ENCODE measurements around the gene EML1. TPM values are rescaled to one million over a fixed set of nuclear protein-coding genes. Genes with fewer than 3 reads are reported as not detected.

The EML1 gene
- total and polyA plus RNA-seq, 8 donors: 5.8 to 66.5 (median 34.8) TPM

DNA sequence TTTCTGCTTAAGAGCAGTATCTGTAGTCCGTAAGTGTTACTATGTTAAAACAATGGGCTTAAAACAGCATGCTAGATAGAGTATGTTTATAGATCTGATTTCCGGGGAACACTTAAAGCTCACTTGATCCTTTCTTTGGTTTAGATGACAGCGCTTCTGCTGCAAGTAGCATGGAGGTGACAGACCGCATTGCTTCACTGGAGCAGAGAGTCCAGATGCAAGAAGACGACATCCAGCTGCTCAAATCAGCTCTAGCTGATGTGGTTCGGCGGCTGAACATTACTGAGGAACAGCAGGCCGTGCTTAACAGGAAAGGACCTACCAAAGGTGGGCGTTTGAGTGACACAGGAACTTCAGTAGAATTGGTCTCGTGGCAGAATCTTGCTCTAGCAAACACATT is 57.5 kb downstream of the EML1 start:
- H3K9me3 ChIP-seq: peaks cover 0 to 15% (median 4%) of the 10 kb centered on the region in 4 donors
- H3K27me3 ChIP-seq: no peaks in the 10 kb centered on the region
- no peak overlapping the region for H3K4me3 ChIP-seq
- 79 to 90% (median 82%) methylated on average over 10 of the region's 10 CpGs for WGBS, 5 donors
- TF ChIP-seq POLR2A (IDR thresholded peaks at IDR 0.05): no peak
- peak in 1 of 3 donors; percentile 34 for TF ChIP-seq POLR2AphosphoS5 (IDR thresholded peaks at IDR 0.05)
- peak in 1 of 2 donors; percentile 46 for DNase-seq
- peaks cover 0 to 19% (median 0%) of the 10 kb centered on the region in 4 donors for H3K4me1 ChIP-seq
- peaks cover 0 to 17% (median 0%) of the 10 kb centered on the region in 4 donors for H3K36me3 ChIP-seq
- H3K27ac ChIP-seq: no peak overlapping the region
- intact Hi-C loops (cut with DNase I; ENCODE audit: low total_unique reads): no loop called here

- no peak for DNase-seq
- intact Hi-C loops (cut with DNase I; ENCODE audit: low total_unique reads): no loop called here
- H3K27me3 ChIP-seq: no peaks in the 10 kb centered on the region
- no peaks in the 10 kb centered on the region for H3K9me3 ChIP-seq
- H3K27ac ChIP-seq: no peak overlapping the region
- H3K36me3 ChIP-seq: peaks cover 0 to 17% (median 0%) of the 10 kb centered on the region in 4 donors
- H3K4me1 ChIP-seq: peaks cover 0 to 19% (median 0%) of the 10 kb centered on the region in 4 donors
- TF ChIP-seq, protein P1, sequence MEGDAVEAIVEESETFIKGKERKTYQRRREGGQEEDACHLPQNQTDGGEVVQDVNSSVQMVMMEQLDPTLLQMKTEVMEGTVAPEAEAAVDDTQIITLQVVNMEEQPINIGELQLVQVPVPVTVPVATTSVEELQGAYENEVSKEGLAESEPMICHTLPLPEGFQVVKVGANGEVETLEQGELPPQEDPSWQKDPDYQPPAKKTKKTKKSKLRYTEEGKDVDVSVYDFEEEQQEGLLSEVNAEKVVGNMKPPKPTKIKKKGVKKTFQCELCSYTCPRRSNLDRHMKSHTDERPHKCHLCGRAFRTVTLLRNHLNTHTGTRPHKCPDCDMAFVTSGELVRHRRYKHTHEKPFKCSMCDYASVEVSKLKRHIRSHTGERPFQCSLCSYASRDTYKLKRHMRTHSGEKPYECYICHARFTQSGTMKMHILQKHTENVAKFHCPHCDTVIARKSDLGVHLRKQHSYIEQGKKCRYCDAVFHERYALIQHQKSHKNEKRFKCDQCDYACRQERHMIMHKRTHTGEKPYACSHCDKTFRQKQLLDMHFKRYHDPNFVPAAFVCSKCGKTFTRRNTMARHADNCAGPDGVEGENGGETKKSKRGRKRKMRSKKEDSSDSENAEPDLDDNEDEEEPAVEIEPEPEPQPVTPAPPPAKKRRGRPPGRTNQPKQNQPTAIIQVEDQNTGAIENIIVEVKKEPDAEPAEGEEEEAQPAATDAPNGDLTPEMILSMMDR (IDR thresholded peaks at IDR 0.05): no peak
- TF ChIP-seq EP300 (IDR thresholded peaks at IDR 0.05) (no peak), POLR2AphosphoS5 (IDR thresholded peaks at IDR 0.05) (no peak), POLR2A (IDR thresholded peaks at IDR 0.05) (no peak)
- no peak overlapping the region for H3K4me3 ChIP-seq
- WGBS, 5 donors: 58 to 70% (median 66%) methylated on average over 4 of the region's 4 CpGs
Observed at GRCh38 chr14:99852578-99852977, 59.4 kb downstream of the EML1 start.

- intact Hi-C loops (cut with DNase I; ENCODE audit: low total_unique reads): no loop called here
- no peak for DNase-seq
- peaks cover 0 to 17% (median 0%) of the 10 kb centered on the region in 4 donors for H3K36me3 ChIP-seq
- no peaks in the 10 kb centered on the region for H3K27me3 ChIP-seq
- no peak overlapping the region for H3K27ac ChIP-seq
- H3K4me3 ChIP-seq: no peak overlapping the region
- TF ChIP-seq POLR2AphosphoS5 (IDR thresholded peaks at IDR 0.05) (no peak), POLR2A (IDR thresholded peaks at IDR 0.05) (no peak), EP300 (IDR thresholded peaks at IDR 0.05) (no peak)
- TF ChIP-seq, protein P1 (IDR thresholded peaks at IDR 0.05): no peak
- H3K9me3 ChIP-seq: no peaks in the 10 kb centered on the region
- WGBS, 5 donors: 29 to 44% (median 37%) methylated on average over 5 of the region's 5 CpGs
- H3K4me1 ChIP-seq: peaks cover 0 to 19% (median 0%) of the 10 kb centered on the region in 4 donors
Observed at GRCh38 chr14:99853206-99853605, 60.0 kb downstream of the EML1 start.

DNA sequence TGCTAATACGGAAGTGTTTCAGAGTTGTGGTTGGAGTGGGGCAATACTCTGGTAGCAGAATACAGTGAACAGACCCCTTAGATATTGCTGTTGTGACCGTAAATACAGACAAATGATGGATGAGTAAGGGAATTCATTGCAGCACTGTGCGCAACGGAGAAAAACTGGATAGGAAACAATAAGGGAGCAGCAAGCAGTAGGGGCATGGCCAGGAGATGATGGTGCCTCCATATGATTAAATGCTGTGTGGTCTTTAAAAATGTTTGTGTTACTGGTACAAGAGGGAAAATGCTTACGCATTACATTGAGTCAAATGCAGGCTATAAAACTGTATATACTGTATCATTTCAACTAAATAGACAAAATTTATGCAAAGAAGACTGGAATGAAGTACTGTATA is 61.6 kb downstream of the EML1 start:
- no peak overlapping the region for H3K4me3 ChIP-seq
- no peaks in the 10 kb centered on the region for H3K9me3 ChIP-seq
- H3K27ac ChIP-seq: no peak overlapping the region
- 57 to 90% (median 77%) methylated on average over 5 of the region's 5 CpGs for whole genome bisulfite sequencing, 5 donors
- peaks cover 0 to 17% (median 3%) of the 10 kb centered on the region in 4 donors for H3K36me3 ChIP-seq
- no peak for TF ChIP-seq EP300 (IDR thresholded peaks at IDR 0.05)
- TF ChIP-seq POLR2AphosphoS5 (IDR thresholded peaks at IDR 0.05): no peak
- TF ChIP-seq POLR2A (IDR thresholded peaks at IDR 0.05): no peak
- TF ChIP-seq, protein P1 (IDR thresholded peaks at IDR 0.05): no peak
- intact Hi-C loops (cut with DNase I; ENCODE audit: low total_unique reads): no loop called here
- H3K27me3 ChIP-seq: no peaks in the 10 kb centered on the region
- H3K4me1 ChIP-seq: peaks cover 0 to 19% (median 0%) of the 10 kb centered on the region in 4 donors
- no peak for DNase-seq

- H3K4me3 ChIP-seq: no peak overlapping the region
- no peak overlapping the region for H3K27ac ChIP-seq
- DNase-seq: no peak
- intact Hi-C loops (cut with DNase I; ENCODE audit: low total_unique reads): no loop called here
- no peak for TF ChIP-seq POLR2AphosphoS5 (IDR thresholded peaks at IDR 0.05)
- TF ChIP-seq POLR2A (IDR thresholded peaks at IDR 0.05): no peak
- TF ChIP-seq EP300 (IDR thresholded peaks at IDR 0.05): no peak
- TF ChIP-seq, protein P1 (IDR thresholded peaks at IDR 0.05): no peak
- H3K9me3 ChIP-seq: no peaks in the 10 kb centered on the region
- H3K4me1 ChIP-seq: peaks cover 0 to 19% (median 0%) of the 10 kb centered on the region in 4 donors
- no peaks in the 10 kb centered on the region for H3K27me3 ChIP-seq
- peaks cover 0 to 17% (median 3%) of the 10 kb centered on the region in 4 donors for H3K36me3 ChIP-seq
Observed at GRCh38 chr14:99855271-99855670, 62.1 kb downstream of the EML1 start.

Data from stomach (tissue), 9 donors.